NCI-H82 treated with DMSO at 0.1 percent for 48 hours (cell line): ENCODE data around the gene LIMS2.

ENCODE experiments used
- DNase-seq: peaks from one replicate; lab custom pipeline; 2025; ENCODE audit not compliant: unreplicated experiment; lab: John Stamatoyannopoulos, UW

LIMS2 gene

GRCh38 chr2:127635380-127636237 is 39.7 kb downstream of the LIMS2 start:
- DNase-seq: no peak

GRCh38 chr2:127634626-127635379 is 40.5 kb downstream of the LIMS2 start:
- no peak for DNase-seq

- DNase-seq: no peak
Observed at GRCh38 chr2:127634066-127634617, 41.2 kb downstream of the LIMS2 start.

GRCh38 chr2:127633556-127634065 is 41.7 kb downstream of the LIMS2 start:
- no peak for DNase-seq

- no peak for DNase-seq
Observed at GRCh38 chr2:127632592-127633489, 42.5 kb downstream of the LIMS2 start.

GRCh38 chr2:127631997-127632581 is 43.2 kb downstream of the LIMS2 start:
- DNase-seq: no peak

DNA sequence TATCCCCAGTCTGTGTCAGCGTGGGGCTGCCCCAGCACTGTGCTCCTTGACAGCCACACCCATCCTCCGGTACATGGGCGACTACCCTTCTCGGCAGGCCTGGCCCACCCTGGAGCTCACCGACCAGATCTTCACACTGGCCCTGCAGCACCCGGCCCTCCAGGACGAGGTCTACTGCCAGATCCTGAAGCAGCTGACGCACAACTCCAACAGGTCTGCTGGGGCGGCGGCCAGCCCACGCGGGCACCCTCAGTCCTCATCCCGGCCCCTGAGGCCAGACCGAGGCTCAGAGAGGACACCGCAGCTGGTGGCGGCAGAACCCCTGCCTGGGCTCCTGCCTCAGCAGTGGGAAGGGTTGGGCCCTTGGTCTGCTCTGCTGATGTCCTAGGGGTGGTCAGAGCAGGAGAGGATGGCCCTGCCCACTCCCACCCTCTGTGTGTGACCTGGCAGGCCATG is 43.8 kb downstream of the LIMS2 start:
- DNase-seq: no peak

GRCh38 chr2:127630864-127631540 is 44.3 kb downstream of the LIMS2 start:
- no peak for DNase-seq

GRCh38 chr2:127630096-127630863 is 45.0 kb downstream of the LIMS2 start:
- no peak for DNase-seq

DNA sequence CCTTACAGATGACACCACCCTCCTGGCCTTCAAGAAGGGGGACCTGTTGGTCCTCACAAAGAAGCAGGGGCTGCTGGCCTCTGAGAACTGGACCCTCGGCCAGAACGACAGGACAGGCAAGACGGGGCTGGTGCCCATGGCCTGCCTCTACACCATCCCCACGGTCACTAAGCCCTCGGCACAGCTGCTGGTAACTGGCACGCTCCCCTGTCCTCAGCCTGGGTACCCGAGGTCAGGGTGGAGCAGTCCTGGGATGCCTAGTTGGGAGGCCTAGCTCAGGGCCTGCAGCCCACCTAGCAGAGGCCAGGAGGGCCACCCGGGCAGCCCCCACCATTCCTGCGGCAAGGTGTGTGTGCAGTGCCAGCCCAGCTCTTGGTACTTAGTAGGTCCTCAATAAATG is 45.7 kb downstream of the LIMS2 start:
- DNase-seq: no peak

GRCh38 chr2:127628767-127629614 is 46.3 kb downstream of the LIMS2 start:
- DNase-seq: no peak

DNA sequence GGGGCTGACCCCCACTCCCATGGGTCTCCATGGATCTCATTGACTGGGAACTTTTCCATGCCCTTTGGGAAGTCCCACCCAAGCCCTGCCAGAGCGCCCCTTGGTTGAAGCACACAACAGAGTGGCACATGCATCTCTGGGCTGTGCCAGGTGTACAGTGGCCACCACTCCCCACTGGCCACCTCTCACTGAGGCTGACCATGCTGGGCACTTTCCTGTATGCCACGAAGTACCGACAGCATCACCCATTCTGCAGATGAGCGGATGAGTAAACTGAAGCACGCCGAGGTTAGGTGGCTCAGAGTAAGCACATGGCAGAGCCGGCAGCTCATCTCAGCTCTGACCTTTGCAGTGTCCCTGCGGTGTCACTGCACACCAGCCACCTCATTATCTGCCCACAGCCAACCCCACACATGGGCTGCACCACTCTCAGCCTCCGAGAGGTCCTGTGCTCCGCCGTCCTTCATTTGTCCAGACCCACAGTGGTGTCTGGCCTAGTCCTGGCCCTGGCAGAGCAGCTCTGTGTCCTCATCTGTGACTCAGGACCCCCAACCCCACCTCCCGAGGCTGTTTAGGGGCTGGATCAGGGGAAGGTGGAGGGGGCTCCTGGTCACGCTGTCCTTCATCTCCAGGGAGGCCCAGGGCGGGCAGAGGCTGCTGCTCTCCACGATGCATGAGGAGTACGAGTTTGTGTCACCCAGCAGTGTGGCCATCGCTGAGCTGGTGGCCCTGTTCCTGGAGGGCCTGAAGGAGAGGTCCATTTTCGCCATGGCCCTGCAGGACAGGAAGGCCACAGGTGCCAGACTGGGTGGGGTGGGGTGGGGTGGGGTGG is 47.4 kb downstream of the LIMS2 start:
- DNase-seq: no peak

- no peak for DNase-seq
Observed at GRCh38 chr2:127626917-127627739, 48.2 kb downstream of the LIMS2 start.

GRCh38 chr2:127626175-127626574 is 49.2 kb downstream of the LIMS2 start:
- DNase-seq: no peak

GRCh38 chr2:127625572-127625951 is 49.8 kb downstream of the LIMS2 start:
- no peak for DNase-seq
